H9 (cell line): ENCODE data around the gene PTPN21. TPM values are rescaled to one million over a fixed set of nuclear protein-coding genes. Genes with fewer than 3 reads are reported as not detected.

Experiments used
- DNase-seq: peaks from one replicate; pipeline ENCODE4 v3.0.0-alpha.2; 2017
- H2AFZ ChIP-seq: one replicate; pipeline ENCODE4 v1.6.1; 2013; ENCODE audit warnings: mild to moderate bottlenecking, low read length, control low read depth, moderate library complexity
- H2AK5ac ChIP-seq: 2 replicates; pipeline ENCODE4 v1.6.1; 2013; ENCODE audit warnings: low read length, control low read depth, mixed read lengths; ENCODE audit not compliant: insufficient read length
- H2BK120ac ChIP-seq: one replicate; pipeline ENCODE4 v1.6.1; 2013; ENCODE audit warnings: low read depth, mild to moderate bottlenecking, low read length, control low read depth, inconsistent platforms; ENCODE audit not compliant: poor library complexity, severe bottlenecking
- H2BK12ac ChIP-seq: 2 replicates; pipeline ENCODE4 v1.6.1; 2013; ENCODE audit warnings: low read length, control low read depth, mixed read lengths, low read depth; ENCODE audit not compliant: insufficient read length
- H2BK15ac ChIP-seq: 2 replicates; pipeline ENCODE4 v1.6.1; 2013; ENCODE audit warnings: low read depth, low read length, control low read depth
- H2BK20ac ChIP-seq: one replicate; pipeline ENCODE4 v1.6.1; 2013; ENCODE audit warnings: low read depth, mild to moderate bottlenecking, low read length, control low read depth, inconsistent platforms; ENCODE audit not compliant: poor library complexity, severe bottlenecking
- H2BK5ac ChIP-seq: 2 replicates; pipeline ENCODE4 v1.6.1; 2013; ENCODE audit warnings: low read length, control low read depth, mixed read lengths; ENCODE audit not compliant: insufficient read length
- H3K14ac ChIP-seq: 2 replicates; pipeline ENCODE4 v1.6.1; 2013; ENCODE audit warnings: low read length, control low read depth; ENCODE audit not compliant: insufficient read depth
- H3K18ac ChIP-seq: 2 replicates; pipeline ENCODE4 v1.6.1; 2013; ENCODE audit warnings: low read depth, mild to moderate bottlenecking, mixed read lengths, low read length, control low read depth; ENCODE audit not compliant: insufficient read length
- H3K23ac ChIP-seq: 2 replicates; pipeline ENCODE4 v1.6.1; 2013; ENCODE audit warnings: low read length, control low read depth, mixed read lengths, low read depth; ENCODE audit not compliant: insufficient read length
- H3K23me2 ChIP-seq: 2 replicates; pipeline ENCODE4 v1.6.1; 2013; ENCODE audit warnings: low read depth, mild to moderate bottlenecking, mixed read lengths, low read length, control low read depth; ENCODE audit not compliant: insufficient read length, poor library complexity, severe bottlenecking
- H3K27ac ChIP-seq: 2 replicates; pipeline ENCODE4 v1.5.1; 2013; ENCODE audit warnings: low read length, control low read depth, mixed read lengths, low read depth; ENCODE audit not compliant: insufficient read length
- H3K27me3 ChIP-seq: 2 replicates; pipeline ENCODE4 v1.6.1; 2013; ENCODE audit warnings: low read length, control low read depth, inconsistent platforms; ENCODE audit not compliant: insufficient read depth
- H3K4ac ChIP-seq: 2 replicates; pipeline ENCODE4 v1.6.1; 2013; ENCODE audit warnings: low read depth, mild to moderate bottlenecking, control low read depth, inconsistent platforms, low read length, moderate library complexity
- H3K4me1 ChIP-seq: 2 replicates; pipeline ENCODE4 v1.6.1; 2013; ENCODE audit warnings: low read length, control low read depth, inconsistent platforms; ENCODE audit not compliant: insufficient read depth
- H3K4me2 ChIP-seq: 2 replicates; pipeline ENCODE4 v1.6.1; 2013; ENCODE audit warnings: low read length, control low read depth, mixed read lengths; ENCODE audit not compliant: insufficient read length, insufficient read depth
- H3K56ac ChIP-seq: 2 replicates; pipeline ENCODE4 v1.6.1; 2013; ENCODE audit warnings: low read depth, mild to moderate bottlenecking, mixed read lengths, low read length, control low read depth; ENCODE audit not compliant: insufficient read length
- H3K79me1 ChIP-seq: 2 replicates; pipeline ENCODE4 v1.6.1; 2013; ENCODE audit warnings: low read depth, mild to moderate bottlenecking, moderate library complexity, low read length, control low read depth, inconsistent platforms; ENCODE audit not compliant: insufficient read depth, poor library complexity, severe bottlenecking
- H3K79me2 ChIP-seq: 2 replicates; pipeline ENCODE4 v1.6.1; 2013; ENCODE audit warnings: low read length, control low read depth, inconsistent platforms; ENCODE audit not compliant: insufficient read depth
- H3K9ac ChIP-seq: 2 replicates; pipeline ENCODE4 v1.6.1; 2013; ENCODE audit warnings: low read length, control low read depth, mixed read lengths; ENCODE audit not compliant: insufficient read length; ENCODE audit errors: extremely low read depth
- H3K9me3 ChIP-seq: one replicate; pipeline ENCODE4 v1.6.1; 2013; ENCODE audit warnings: low read depth, low read length, inconsistent platforms; ENCODE audit not compliant: control insufficient read depth
- H3T11ph ChIP-seq: one replicate; pipeline ENCODE4 v1.6.1; 2013; ENCODE audit warnings: mild to moderate bottlenecking, low read length, control low read depth, inconsistent platforms
- H4K20me1 ChIP-seq: one replicate; pipeline ENCODE4 v1.6.1; 2013; ENCODE audit not compliant: control insufficient read depth, insufficient read length, insufficient read depth
- H4K5ac ChIP-seq: 2 replicates; pipeline ENCODE4 v1.6.1; 2013; ENCODE audit warnings: low read depth, mild to moderate bottlenecking, mixed read lengths, low read length, control low read depth; ENCODE audit not compliant: insufficient read length
- H4K8ac ChIP-seq: replicated peaks from 2 replicates; pipeline ENCODE4 v1.6.1; 2013; ENCODE audit warnings: low read length, control low read depth, mixed read lengths, low read depth; ENCODE audit not compliant: insufficient read length
- H4K91ac ChIP-seq: 2 replicates; pipeline ENCODE4 v1.6.1; 2013; ENCODE audit warnings: low read depth, mild to moderate bottlenecking, moderate library complexity, mixed read lengths, low read length, control low read depth; ENCODE audit not compliant: insufficient read length
- H3K27ac Mint-ChIP-seq, 3 experiments: 2 replicates in 2 of 3; 3 replicates in 1 of 3; pipeline ENCODE4 v1.8.0; 2020 to 2021; ENCODE audit warnings: mixed read lengths in 3 of 3, mild to moderate bottlenecking in 1 of 3, moderate library complexity in 1 of 3
- H3K27me3 Mint-ChIP-seq: 2 replicates; pipeline ENCODE4 v1.8.0; 2021; ENCODE audit warnings: low read depth, mild to moderate bottlenecking, moderate library complexity, mixed read lengths
- H3K36me3 Mint-ChIP-seq, 3 experiments: 2 replicates in 2 of 3; 3 replicates in 1 of 3; pipeline ENCODE4 v1.8.0; 2020 to 2021; ENCODE audit warnings: low read depth in 3 of 3, mixed read lengths in 3 of 3; ENCODE audit not compliant: insufficient read depth in 1 of 3
- H3K4me1 Mint-ChIP-seq, 2 experiments: 2 replicates each; pipeline ENCODE4 v1.8.0; 2020; ENCODE audit warnings: mixed read lengths in 2 of 2
- H3K4me3 Mint-ChIP-seq, 2 experiments: 2 replicates in 1 of 2; 3 replicates in 1 of 2; pipeline ENCODE4 v1.8.0; 2020 to 2021; ENCODE audit warnings: mild to moderate bottlenecking in 2 of 2, mixed read lengths in 2 of 2, moderate library complexity in 1 of 2
- H3K9me3 Mint-ChIP-seq, 2 experiments: 2 replicates in 1 of 2; 3 replicates in 1 of 2; pipeline ENCODE4 v1.8.0; 2020; ENCODE audit warnings: mild to moderate bottlenecking in 2 of 2, mixed read lengths in 2 of 2, moderate library complexity in 1 of 2
- WGBS: extraction: QIAGEN DNeasy Blood & Tissue Kit; methylation state at CpG from one replicate; pipeline ENCODE4 v1.1.7; 2013; ENCODE audit warnings: missing lambda C conversion rate, low lambda C conversion rate, mixed read lengths; ENCODE audit not compliant: insufficient read length; ENCODE audit errors: extremely low coverage; 5-methylcytosine and 5-hydroxymethylcytosine counted together
- total RNA-seq: library from RNA; stranded (reverse); gene quantifications from 2 replicates; pipeline ENCODE4 v1.2.1, GENCODE V29; 2021
- TF ChIP-seq, protein P1 (sequence below): fragments of 200-600 bp; sonication (generic); conservative IDR thresholded peaks from 3 replicates; pipeline ENCODE4 v1.8.0; 2021; ENCODE audit warnings: antibody characterized with exemption, mild to moderate bottlenecking

The PTPN21 gene
- total RNA-seq, 1 experiment from 2014 or later: 14.3 TPM

- Mint-ChIP-seq H3K36me3 (peaks cover 36 to 78% (median 68%) of the 10 kb centered on the region in 3 experiments; a peak in 6 of 7 replicates), H3K27ac (peak overlapping the region; percentile 1 to 76 (median 36); a peak in 3 of 7 replicates), H3K4me1 (no peaks in the 10 kb centered on the region)
Measured at GRCh38 chr14:88588081-88588480, 33.3 kb upstream of the PTPN21 start.

More at GRCh38 chr14:88588081-88588480, 33.3 kb upstream of the PTPN21 start:
- WGBS: no CpG with 5 or more reads among the region's 5 CpGs
- Histone ChIP-seq H3K56ac (no peak overlapping the region), H3K18ac (no peak overlapping the region), H3K9ac (no peak overlapping the region), H3K9me3 (no peaks in the 10 kb centered on the region), H2BK5ac (no peak overlapping the region), H3T11ph (no peak overlapping the region), H3K79me2 (no peaks in the 10 kb centered on the region), H2AFZ (no peak overlapping the region), H2BK120ac (no peak overlapping the region), H2BK15ac (no peak overlapping the region), H3K27me3 (no peaks in the 10 kb centered on the region), H4K91ac (no peak overlapping the region), H4K8ac (no peak overlapping the region), H3K4ac (no peak overlapping the region), H4K20me1 (no peaks in the 10 kb centered on the region), H3K4me1 (no peaks in the 10 kb centered on the region), H3K27ac (no peak overlapping the region), H3K23ac (no peak overlapping the region), H3K23me2 (no peaks in the 10 kb centered on the region), H3K4me2 (no peak overlapping the region), H2BK20ac (no peak overlapping the region), H4K5ac (no peak overlapping the region), H2BK12ac (no peak overlapping the region), H3K79me1 (peaks cover 2% of the 10 kb centered on the region), H3K14ac (no peak overlapping the region), H2AK5ac (no peak overlapping the region)
- Mint-ChIP-seq H3K9me3 (no peaks in the 10 kb centered on the region), H3K4me3 (no peak overlapping the region), H3K27me3 (no peaks in the 10 kb centered on the region)
- TF ChIP-seq, protein P1, sequence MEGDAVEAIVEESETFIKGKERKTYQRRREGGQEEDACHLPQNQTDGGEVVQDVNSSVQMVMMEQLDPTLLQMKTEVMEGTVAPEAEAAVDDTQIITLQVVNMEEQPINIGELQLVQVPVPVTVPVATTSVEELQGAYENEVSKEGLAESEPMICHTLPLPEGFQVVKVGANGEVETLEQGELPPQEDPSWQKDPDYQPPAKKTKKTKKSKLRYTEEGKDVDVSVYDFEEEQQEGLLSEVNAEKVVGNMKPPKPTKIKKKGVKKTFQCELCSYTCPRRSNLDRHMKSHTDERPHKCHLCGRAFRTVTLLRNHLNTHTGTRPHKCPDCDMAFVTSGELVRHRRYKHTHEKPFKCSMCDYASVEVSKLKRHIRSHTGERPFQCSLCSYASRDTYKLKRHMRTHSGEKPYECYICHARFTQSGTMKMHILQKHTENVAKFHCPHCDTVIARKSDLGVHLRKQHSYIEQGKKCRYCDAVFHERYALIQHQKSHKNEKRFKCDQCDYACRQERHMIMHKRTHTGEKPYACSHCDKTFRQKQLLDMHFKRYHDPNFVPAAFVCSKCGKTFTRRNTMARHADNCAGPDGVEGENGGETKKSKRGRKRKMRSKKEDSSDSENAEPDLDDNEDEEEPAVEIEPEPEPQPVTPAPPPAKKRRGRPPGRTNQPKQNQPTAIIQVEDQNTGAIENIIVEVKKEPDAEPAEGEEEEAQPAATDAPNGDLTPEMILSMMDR: no peak
- no peak for DNase-seq
